K562 (cell line): ENCODE measurements around the gene CTXN1. TPM values are rescaled to one million over a fixed set of nuclear protein-coding genes. Genes with fewer than 3 reads are reported as not detected.
A peak's percentile ranks its signal among the peaks of the same experiment; 100 is the strongest.

Experiments
- ARID2 ChIP-seq: fragments of 450-650 bp; IDR thresholded peaks from 2 replicates; pipeline ENCODE4 v1.6.1; 2017; ENCODE audit warnings: antibody characterized with exemption, mild to moderate bottlenecking
- COPS2 ChIP-seq: fragments of 450-650 bp; conservative IDR thresholded peaks from 2 replicates; pipeline ENCODE4 v1.6.1; 2016; ENCODE audit warnings: mild to moderate bottlenecking, moderate library complexity
- FOXM1 ChIP-seq, 2 experiments: fragments of 450-650 bp in 1 of 2; sonication (generic) in 1 of 2; formaldehyde crosslinking in 1 of 2; IDR thresholded peaks; 2 replicates each; pipeline versions ENCODE4 v1.6.1 to v1.9.0; 2017 to 2022; ENCODE audit warnings: low read depth in 2 of 2, mild to moderate bottlenecking in 2 of 2, missing genetic modification reagents in 1 of 2, moderate library complexity in 1 of 2
- GABPA ChIP-seq: fragments of 200-800 bp; sonication (Bioruptor generic); conservative IDR thresholded peaks from 2 replicates; pipeline ENCODE4 v1.6.1; 2016; ENCODE audit warnings: low read depth, missing genetic modification characterization, missing compliant biosample characterization
- GTF2B ChIP-seq: IDR thresholded peaks from 2 replicates; pipeline ENCODE4 v1.6.1; 2011; ENCODE audit not compliant: insufficient read length; ENCODE audit errors: extremely low read depth
- HBP1 ChIP-seq: fragments of 450-650 bp; formaldehyde crosslinking; IDR thresholded peaks from 2 replicates; pipeline ENCODE4 v1.4.0; 2022; ENCODE audit warnings: missing genetic modification characterization
- HEY1 ChIP-seq: fragments of 250-450 bp; sonication (Bioruptor Pico); IDR thresholded peaks from 2 replicates; pipeline ENCODE4 v1.5.0; 2020; ENCODE audit warnings: mild to moderate bottlenecking, moderate library complexity, borderline replicate concordance
- KHSRP ChIP-seq: fragments of 450-650 bp; IDR thresholded peaks from 2 replicates; pipeline ENCODE4 v1.6.1; 2017
- NFYB ChIP-seq: IDR thresholded peaks from 2 replicates; pipeline ENCODE4 v1.6.1; 2011; ENCODE audit warnings: mild to moderate bottlenecking, moderate library complexity; ENCODE audit not compliant: insufficient read length; ENCODE audit errors: extremely low read depth
- RUNX1 ChIP-seq: sonication (generic); IDR thresholded peaks from 2 replicates; pipeline ENCODE4 v1.6.1; 2016; ENCODE audit warnings: antibody characterized with exemption, low read depth
- SMC3 ChIP-seq: conservative IDR thresholded peaks from 2 replicates; pipeline ENCODE4 v1.6.1; 2011; ENCODE audit warnings: low read depth, low read length, improper control_type of control experiment; ENCODE audit not compliant: insufficient read depth
- SP2 ChIP-seq: IDR thresholded peaks from 2 replicates; pipeline ENCODE4 v1.6.1; 2011; ENCODE audit warnings: mild to moderate bottlenecking, low read depth, low read length, moderate library complexity; ENCODE audit not compliant: poor library complexity, severe bottlenecking; ENCODE audit errors: extremely low read depth
- TCF7L2 ChIP-seq: fragments of 150-350 bp; IDR thresholded peaks from 2 replicates; pipeline ENCODE4 v1.6.1; 2016; ENCODE audit warnings: low read depth, mild to moderate bottlenecking, low read length, moderate library complexity
- TEAD1 ChIP-seq, 2 experiments: fragments of 450-650 bp in 1 of 2; sonication (generic) in 1 of 2; formaldehyde crosslinking; IDR thresholded peaks; 2 replicates each; pipeline versions ENCODE4 v1.4.0 to v1.8.0; 2020 to 2022; ENCODE audit warnings: mild to moderate bottlenecking in 2 of 2, missing genetic modification reagents in 1 of 2
- ZBTB17 ChIP-seq: fragments of 450-650 bp; formaldehyde crosslinking; IDR thresholded peaks from 2 replicates; pipeline ENCODE4 v1.4.0; 2020; ENCODE audit warnings: mild to moderate bottlenecking
- ZNF444 ChIP-seq: fragments of 250-450 bp; sonication (Bioruptor Pico); IDR thresholded peaks from 2 replicates; pipeline ENCODE4 v1.4.0; 2020; ENCODE audit warnings: mild to moderate bottlenecking, moderate library complexity
- ZNF507 ChIP-seq: conservative IDR thresholded peaks from 2 replicates; pipeline ENCODE4 v1.6.1; 2017; ENCODE audit warnings: missing genetic modification characterization, missing compliant biosample characterization
- ZZZ3 ChIP-seq: fragments of 450-650 bp; IDR thresholded peaks from 2 replicates; pipeline ENCODE4 v1.6.1; 2016; ENCODE audit warnings: antibody characterized with exemption, mild to moderate bottlenecking, moderate library complexity
- polyA plus RNA-seq, 8 experiments: library from polyadenylated mRNA; depleted of rRNA in 4 of 8; stranded (reverse) in 5 of 8; unstranded in 3 of 8; fragments of >200 nt; fragmentation: Nextera tagmentation in 2 of 8; fragmentation: Illumina TruSeq in 1 of 8; extraction: Ambion mirVana in 2 of 8; extraction: Trizol in 1 of 8; gene quantifications; 2 replicates each; pipeline versions ENCODE4 v1.2.1 to v1.2.3, GENCODE V29; 2011 to 2014; ENCODE audit warnings: inconsistent platforms in 1 of 8, missing spikeins in 1 of 8
- total RNA-seq, 7 experiments: library from RNA; depleted of rRNA in 6 of 7; stranded (reverse); fragments of >200 nt in 6 of 7; fragmentation: Illumina TruSeq in 2 of 7; extraction: Trizol in 2 of 7; gene quantifications; 2 replicates each; pipeline versions ENCODE4 v1.2.1 to v1.2.3, GENCODE V29; 2011 to 2021; ENCODE audit warnings: low replicate concordance in 1 of 7
- TF ChIP-seq, protein P1 (sequence below): sonication (generic); formaldehyde crosslinking; IDR thresholded peaks from 2 replicates; pipeline ENCODE4 v1.9.0; 2022; ENCODE audit warnings: mild to moderate bottlenecking, missing genetic modification reagents
- TF ChIP-seq, protein P2 (sequence below): fragments of 450-650 bp; IDR thresholded peaks from 2 replicates; pipeline ENCODE4 v1.6.1; 2016; ENCODE audit warnings: low read depth, mild to moderate bottlenecking, moderate library complexity
- TF ChIP-seq, protein P3 (sequence below): fragments of 150-350 bp; conservative IDR thresholded peaks from 2 replicates; pipeline ENCODE4 v1.6.1; 2014; ENCODE audit warnings: low read length

CTXN1 gene
- total and polyA plus RNA-seq, 9 of the 15 experiments (the other 6 are each of a cell fraction or from before 2014, with no cell fraction given), result 0.15 to 37.4 (median 1.8) TPM; not detected in 2

DNA sequence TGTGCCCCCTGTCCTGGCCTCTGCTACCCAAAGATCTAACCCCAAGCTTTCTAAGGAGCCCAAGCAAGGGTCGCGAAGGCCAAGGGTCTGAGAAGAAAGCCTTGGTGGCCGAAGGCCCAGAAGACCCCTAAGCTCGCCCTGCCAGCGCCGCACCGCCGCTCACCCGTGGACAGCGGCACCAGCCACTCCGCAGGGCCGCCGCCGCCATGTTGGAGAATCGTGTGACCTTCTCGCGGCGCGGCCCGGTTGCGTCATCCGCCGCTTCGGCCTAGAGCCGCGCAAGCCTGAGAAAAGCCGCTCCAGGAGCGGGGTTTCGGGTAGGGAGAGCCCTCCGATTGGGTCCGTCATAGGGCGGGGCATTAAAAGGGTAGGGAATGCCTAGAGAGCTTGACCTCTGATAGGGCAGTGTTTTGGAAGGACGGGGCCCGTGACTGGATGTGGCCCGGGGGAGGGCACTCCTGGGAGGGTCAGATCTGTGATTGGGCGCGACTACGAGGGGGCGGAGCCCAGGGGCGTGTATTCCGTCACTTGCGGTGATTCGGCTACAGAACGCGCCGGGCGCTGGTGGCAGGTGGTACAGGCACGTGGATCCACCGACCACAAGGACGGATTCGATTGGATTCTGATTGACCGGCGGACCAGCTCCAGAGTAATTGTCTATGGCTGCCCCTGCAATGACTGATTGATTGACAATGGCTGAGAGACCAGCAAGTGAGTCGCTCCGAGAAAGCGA, 17.7 kb upstream of the CTXN1 start, which contains the start of gene TIMM44 (continued):
- TF ChIP-seq NFYB (peak; percentile 62), GTF2B (no peak), SP2 (peak; percentile 65), RUNX1 (no peak), TEAD1 (CRISPR knock-in tag; IDR thresholded peaks at IDR 0.05) (peak in 1 of 2 experiments; percentile 61; a peak in 1 of 4 replicates), ARID2 (no peak), HEY1 (CRISPR knock-in tag) (no peak), SMC3 (no peak), FOXM1 (IDR thresholded peaks at IDR 0.05; ENCODE audit: low read depth) (no peak; the same call in 1 of the 2 replicates), FOXM1 (CRISPR knock-in tag; IDR thresholded peaks at IDR 0.05; ENCODE audit: low read depth) (peak; percentile 61; the same call in 1 of the 2 replicates), ZBTB17 (CRISPR knock-in tag) (0 out of 2 replicates have a peak, but pooled peaks have one; percentile 29), HBP1 (no peak), ZNF444 (CRISPR knock-in tag) (no peak), ZNF507 (tag) (no peak), KHSRP (no peak), COPS2 (no peak), TCF7L2 (no peak), ZZZ3 (no peak), GABPA (tag) (peak; percentile 42)
- TF ChIP-seq, protein P1, sequence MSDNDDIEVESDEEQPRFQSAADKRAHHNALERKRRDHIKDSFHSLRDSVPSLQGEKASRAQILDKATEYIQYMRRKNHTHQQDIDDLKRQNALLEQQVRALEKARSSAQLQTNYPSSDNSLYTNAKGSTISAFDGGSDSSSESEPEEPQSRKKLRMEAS, result peak; percentile 98
- TF ChIP-seq, protein P2, sequence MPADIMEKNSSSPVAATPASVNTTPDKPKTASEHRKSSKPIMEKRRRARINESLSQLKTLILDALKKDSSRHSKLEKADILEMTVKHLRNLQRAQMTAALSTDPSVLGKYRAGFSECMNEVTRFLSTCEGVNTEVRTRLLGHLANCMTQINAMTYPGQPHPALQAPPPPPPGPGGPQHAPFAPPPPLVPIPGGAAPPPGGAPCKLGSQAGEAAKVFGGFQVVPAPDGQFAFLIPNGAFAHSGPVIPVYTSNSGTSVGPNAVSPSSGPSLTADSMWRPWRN, result no peak
- TF ChIP-seq, protein P3, sequence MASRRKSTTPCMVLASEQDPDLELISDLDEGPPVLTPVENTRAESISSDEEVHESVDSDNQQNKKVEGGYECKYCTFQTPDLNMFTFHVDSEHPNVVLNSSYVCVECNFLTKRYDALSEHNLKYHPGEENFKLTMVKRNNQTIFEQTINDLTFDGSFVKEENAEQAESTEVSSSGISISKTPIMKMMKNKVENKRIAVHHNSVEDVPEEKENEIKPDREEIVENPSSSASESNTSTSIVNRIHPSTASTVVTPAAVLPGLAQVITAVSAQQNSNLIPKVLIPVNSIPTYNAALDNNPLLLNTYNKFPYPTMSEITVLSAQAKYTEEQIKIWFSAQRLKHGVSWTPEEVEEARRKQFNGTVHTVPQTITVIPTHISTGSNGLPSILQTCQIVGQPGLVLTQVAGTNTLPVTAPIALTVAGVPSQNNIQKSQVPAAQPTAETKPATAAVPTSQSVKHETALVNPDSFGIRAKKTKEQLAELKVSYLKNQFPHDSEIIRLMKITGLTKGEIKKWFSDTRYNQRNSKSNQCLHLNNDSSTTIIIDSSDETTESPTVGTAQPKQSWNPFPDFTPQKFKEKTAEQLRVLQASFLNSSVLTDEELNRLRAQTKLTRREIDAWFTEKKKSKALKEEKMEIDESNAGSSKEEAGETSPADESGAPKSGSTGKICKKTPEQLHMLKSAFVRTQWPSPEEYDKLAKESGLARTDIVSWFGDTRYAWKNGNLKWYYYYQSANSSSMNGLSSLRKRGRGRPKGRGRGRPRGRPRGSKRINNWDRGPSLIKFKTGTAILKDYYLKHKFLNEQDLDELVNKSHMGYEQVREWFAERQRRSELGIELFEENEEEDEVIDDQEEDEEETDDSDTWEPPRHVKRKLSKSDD, result no peak
